ENCODE results near the gene DRC7. TPM values are rescaled to one million over a fixed set of nuclear protein-coding genes. Genes with fewer than 3 reads are reported as not detected.

The DRC7 gene
- total and polyA plus RNA-seq, 8 donors, result not detected

DNA sequence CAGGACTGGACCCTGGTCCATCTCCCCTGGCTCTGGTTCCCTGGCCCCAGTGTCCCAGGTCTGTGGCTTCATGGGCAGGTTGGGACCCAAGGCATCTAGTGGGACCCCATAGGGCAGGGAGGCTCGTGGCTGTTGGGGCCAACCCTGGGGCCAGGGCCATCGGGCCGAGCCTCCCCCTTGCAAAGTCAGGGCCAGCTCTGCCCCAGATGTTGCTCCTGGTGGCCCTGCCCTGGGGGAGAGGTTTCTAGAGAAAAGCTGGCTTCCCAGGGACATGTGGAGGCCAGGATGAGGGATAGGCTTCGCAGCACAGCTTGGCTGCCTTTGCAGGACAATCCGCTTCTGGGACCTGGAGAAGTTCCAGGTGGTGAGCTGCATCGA, 57.6 kb downstream of the DRC7 start:
- Histone ChIP-seq H3K27ac (no peak overlapping the region), H3K36me3 (peaks cover 0 to 90% (median 71%) of the 10 kb centered on the region in 4 donors), H3K27me3 (no peaks in the 10 kb centered on the region), H3K9me3 (no peaks in the 10 kb centered on the region), H3K4me3 (no peak overlapping the region), H3K4me1 (peaks cover 0 to 4% (median 3%) of the 10 kb centered on the region in 4 donors)
- DNase-seq, result no peak
- TF ChIP-seq EP300 (IDR thresholded peaks at IDR 0.05) (no peak), POLR2AphosphoS5 (IDR thresholded peaks at IDR 0.05) (no peak), POLR2A (IDR thresholded peaks at IDR 0.05) (no peak)
- TF ChIP-seq, protein P1, sequence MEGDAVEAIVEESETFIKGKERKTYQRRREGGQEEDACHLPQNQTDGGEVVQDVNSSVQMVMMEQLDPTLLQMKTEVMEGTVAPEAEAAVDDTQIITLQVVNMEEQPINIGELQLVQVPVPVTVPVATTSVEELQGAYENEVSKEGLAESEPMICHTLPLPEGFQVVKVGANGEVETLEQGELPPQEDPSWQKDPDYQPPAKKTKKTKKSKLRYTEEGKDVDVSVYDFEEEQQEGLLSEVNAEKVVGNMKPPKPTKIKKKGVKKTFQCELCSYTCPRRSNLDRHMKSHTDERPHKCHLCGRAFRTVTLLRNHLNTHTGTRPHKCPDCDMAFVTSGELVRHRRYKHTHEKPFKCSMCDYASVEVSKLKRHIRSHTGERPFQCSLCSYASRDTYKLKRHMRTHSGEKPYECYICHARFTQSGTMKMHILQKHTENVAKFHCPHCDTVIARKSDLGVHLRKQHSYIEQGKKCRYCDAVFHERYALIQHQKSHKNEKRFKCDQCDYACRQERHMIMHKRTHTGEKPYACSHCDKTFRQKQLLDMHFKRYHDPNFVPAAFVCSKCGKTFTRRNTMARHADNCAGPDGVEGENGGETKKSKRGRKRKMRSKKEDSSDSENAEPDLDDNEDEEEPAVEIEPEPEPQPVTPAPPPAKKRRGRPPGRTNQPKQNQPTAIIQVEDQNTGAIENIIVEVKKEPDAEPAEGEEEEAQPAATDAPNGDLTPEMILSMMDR (IDR thresholded peaks at IDR 0.05), result no peak
- WGBS, 5 donors, result 73 to 90% (median 82%) methylated on average over 5 to 6 of the region's 6 CpGs
- intact Hi-C loops (cut with DNase I; ENCODE audit: low total_unique reads), result loop anchor here (10.0 kb wide), 1 partner anchor 253 kb away; the partner anchor contains the start of genes USB1 and ZNF319

DNA sequence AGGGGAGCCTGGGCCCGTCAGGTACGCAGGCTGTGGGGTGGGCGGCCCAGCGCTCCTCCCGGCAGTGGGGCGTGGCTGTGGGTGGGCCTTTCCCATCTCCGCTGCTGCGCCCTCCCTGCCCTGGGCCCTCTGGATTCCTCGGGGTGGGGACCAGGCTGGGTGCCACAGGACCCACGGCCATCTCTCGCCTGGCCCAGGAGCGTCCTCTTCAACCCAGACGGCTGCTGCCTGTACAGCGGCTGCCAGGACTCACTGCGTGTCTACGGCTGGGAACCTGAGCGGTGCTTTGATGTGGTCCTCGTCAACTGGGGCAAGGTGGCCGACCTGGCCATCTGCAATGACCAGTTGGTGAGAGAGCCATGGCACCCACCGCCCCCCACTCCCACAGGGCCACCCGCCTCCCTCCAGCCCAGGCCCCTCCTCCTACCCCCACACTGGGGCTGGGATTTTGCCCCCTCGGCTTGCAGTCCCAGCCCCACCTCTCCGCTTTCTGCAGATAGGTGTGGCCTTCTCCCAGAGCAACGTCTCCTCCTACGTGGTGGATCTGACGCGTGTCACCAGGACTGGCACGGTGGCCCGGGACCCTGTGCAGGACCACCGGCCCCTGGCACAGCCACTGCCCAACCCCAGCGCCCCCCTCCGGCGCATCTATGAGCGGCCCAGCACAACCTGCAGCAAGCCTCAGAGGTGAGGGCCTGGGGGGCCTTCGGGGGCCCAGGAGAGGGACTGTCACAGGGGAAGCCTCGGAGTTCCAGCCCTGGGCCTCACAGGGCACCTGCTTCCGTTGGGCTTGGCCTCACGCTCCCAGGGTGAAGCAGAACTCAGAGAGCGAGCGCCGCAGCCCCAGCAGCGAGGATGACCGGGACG, 58.2 kb downstream of the DRC7 start:
- WGBS, 5 donors, result 78 to 90% (median 88%) methylated on average over 24 to 44 of the region's 44 CpGs
- TF ChIP-seq POLR2AphosphoS5 (IDR thresholded peaks at IDR 0.05) (no peak), EP300 (IDR thresholded peaks at IDR 0.05) (no peak), POLR2A (IDR thresholded peaks at IDR 0.05) (no peak)
- Histone ChIP-seq H3K27ac (no peak overlapping the region), H3K36me3 (peaks cover 0 to 83% (median 65%) of the 10 kb centered on the region in 4 donors), H3K4me1 (peaks cover 0 to 9% (median 8%) of the 10 kb centered on the region in 4 donors), H3K27me3 (no peaks in the 10 kb centered on the region), H3K4me3 (no peak overlapping the region), H3K9me3 (no peaks in the 10 kb centered on the region)
- intact Hi-C loops (cut with DNase I; ENCODE audit: low total_unique reads), result loop anchor here (10.0 kb wide), 1 partner anchor 252 kb away; the partner anchor contains the start of genes USB1 and ZNF319
- no peak for DNase-seq

DNA sequence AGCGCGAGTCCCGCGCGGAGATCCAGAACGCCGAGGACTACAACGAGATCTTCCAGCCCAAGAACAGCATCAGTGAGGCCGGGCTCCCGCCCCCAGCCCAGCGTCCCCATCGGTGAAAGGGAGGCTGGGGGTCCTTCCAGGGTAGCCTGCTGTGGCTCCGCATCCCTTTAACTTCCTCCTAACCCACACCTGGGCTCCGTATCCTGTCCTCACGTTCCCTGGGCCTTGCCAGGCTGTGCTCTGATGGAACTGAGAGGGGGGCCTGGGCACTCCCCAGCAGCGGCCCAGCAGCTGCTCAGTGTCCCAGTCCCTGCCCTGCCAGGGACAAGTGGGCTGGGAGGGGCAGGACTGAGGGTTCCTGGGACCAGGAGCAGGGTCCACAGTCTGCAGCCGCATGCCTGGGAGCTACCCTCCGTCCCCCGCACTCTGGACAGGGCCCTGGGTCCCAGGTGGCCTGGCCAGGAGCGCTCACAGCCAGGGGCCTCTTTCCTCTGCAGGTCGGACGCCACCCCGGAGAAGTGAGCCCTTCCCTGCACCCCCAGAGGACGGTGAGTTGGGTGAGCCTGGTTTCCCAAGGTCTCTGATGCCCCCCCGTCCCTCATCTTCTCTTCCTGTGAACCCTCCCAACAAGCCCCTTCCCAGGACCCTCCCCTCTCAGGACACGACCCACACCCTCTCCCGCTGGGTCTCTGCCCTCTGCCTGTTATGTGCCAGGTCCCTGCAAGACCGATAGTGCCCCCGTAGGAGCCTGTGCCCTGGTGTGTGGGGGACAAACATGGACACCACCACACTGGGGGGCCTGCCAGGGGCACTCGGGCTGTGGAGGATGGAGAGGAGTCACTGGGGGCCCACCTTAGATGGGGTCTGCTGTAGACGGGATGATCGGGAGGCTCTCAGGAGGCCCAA, 59.1 kb downstream of the DRC7 start:
- intact Hi-C loops (cut with DNase I; ENCODE audit: low total_unique reads), result loop anchor here (10.0 kb wide), 1 partner anchor 251 kb away; the partner anchor contains the start of genes USB1 and ZNF319
- DNase-seq, result no peak
- H3K27me3 ChIP-seq, result no peaks in the 10 kb centered on the region
- peaks cover 0 to 9% (median 8%) of the 10 kb centered on the region in 4 donors for H3K4me1 ChIP-seq
- H3K9me3 ChIP-seq, result no peaks in the 10 kb centered on the region
- TF ChIP-seq POLR2AphosphoS5 (IDR thresholded peaks at IDR 0.05) (no peak), EP300 (IDR thresholded peaks at IDR 0.05) (no peak), POLR2A (IDR thresholded peaks at IDR 0.05) (no peak)
- TF ChIP-seq, protein P1 (IDR thresholded peaks at IDR 0.05), result no peak
- no peak overlapping the region for H3K27ac ChIP-seq
- WGBS, 5 donors, result 91 to 96% (median 93%) methylated on average over 22 to 32 of the region's 32 CpGs
- peaks cover 0 to 84% (median 70%) of the 10 kb centered on the region in 4 donors for H3K36me3 ChIP-seq
- no peak overlapping the region for H3K4me3 ChIP-seq

DNA sequence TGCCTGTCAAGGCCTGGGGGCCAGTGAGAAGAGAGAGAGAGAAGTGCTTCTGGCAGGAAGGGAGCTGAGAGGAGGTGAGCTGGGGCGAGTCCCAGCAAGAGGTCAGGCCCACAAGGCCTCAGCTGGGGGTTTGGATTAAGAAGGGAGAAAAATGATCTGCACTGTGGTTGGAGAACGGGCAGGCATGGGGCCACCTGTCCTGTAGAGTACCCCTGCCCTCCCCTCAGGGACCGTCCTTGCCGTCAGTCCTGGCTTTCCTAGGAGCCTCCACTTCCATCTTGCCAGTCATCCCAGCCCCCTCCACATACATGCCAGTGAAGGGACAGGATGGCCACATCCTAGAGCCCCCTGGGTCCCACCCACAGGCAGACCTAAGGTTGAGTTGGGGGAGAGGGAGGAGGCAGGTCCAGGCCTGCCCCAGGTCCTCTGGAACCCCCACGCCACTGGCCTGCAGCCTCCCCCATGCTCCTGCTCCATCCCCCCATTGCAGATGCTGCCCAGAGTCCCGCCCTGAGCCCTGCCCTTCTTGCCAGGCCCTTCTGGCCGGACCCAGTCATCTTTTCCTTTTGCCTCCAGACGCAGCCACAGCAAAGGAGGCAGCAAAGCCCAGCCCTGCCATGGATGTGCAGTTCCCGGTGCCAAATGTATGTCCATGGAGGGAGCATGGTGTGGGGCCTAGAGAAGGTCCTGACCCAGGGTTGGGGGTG, 59.9 kb downstream of the DRC7 start:
- Histone ChIP-seq H3K27me3 (no peaks in the 10 kb centered on the region), H3K9me3 (no peaks in the 10 kb centered on the region), H3K36me3 (peaks cover 0 to 85% (median 79%) of the 10 kb centered on the region in 4 donors), H3K4me1 (peaks cover 0 to 9% (median 8%) of the 10 kb centered on the region in 4 donors), H3K4me3 (no peak overlapping the region), H3K27ac (no peak overlapping the region)
- DNase-seq, result no peak
- intact Hi-C loops (cut with DNase I; ENCODE audit: low total_unique reads), result loop anchor here (5.0 to 10.0 kb wide), 2 partner anchors 108 to 250 kb away; partner anchors contain the start of genes USB1 and ZNF319
- TF ChIP-seq, protein P1 (IDR thresholded peaks at IDR 0.05), result no peak
- TF ChIP-seq POLR2A (IDR thresholded peaks at IDR 0.05) (no peak), POLR2AphosphoS5 (IDR thresholded peaks at IDR 0.05) (no peak), EP300 (IDR thresholded peaks at IDR 0.05) (no peak)
- WGBS, 5 donors, result 58 to 83% (median 80%) methylated on average over 6 to 9 of the region's 9 CpGs
